Measurements from ENCODE around the gene ZDHHC16. TPM values are rescaled to one million over a fixed set of nuclear protein-coding genes. Genes with fewer than 3 reads are reported as not detected.
"Not testable (repeated sequence)": the region's sequence is repeated elsewhere in the genome, so short reads cannot be mapped to it uniquely, and the experiment has no call there.

The ZDHHC16 gene
- polyA plus RNA-seq (2012; ENCODE audit: missing spikeins) = 21.8 TPM

GRCh38 chr10:97445722-97446639 lies at the start of gene ZDHHC16, which contains the start of gene EXOSC1:
ZDHHC16 (plus strand) TSS chr10:97446175; CDS start chr10:97451676, 5,501 bp downstream.
EXOSC1 (minus strand) TSS chr10:97446006; CDS start chr10:97445985, 21 bp downstream.
- TF ChIP-seq POLR2A (IDR thresholded peaks at IDR 0.05; ENCODE audit: low read depth, low read length) (peak; percentile 78), TAF1 (IDR thresholded peaks at IDR 0.05; ENCODE audit: borderline replicate concordance, low read depth, low read length) (peak; percentile 68), POLR2AphosphoS5 (IDR thresholded peaks at IDR 0.05; ENCODE audit: low read depth, low read length) (peak; percentile 85)
- DNase-seq (ENCODE audit: insufficient read length) (peak; percentile 96), FAIRE-seq (peak; percentile 99)

GRCh38 chr10:97399843-97400545 lies 46.0 kb upstream of the ZDHHC16 start:
- DNase-seq (ENCODE audit: insufficient read length) (no peak), FAIRE-seq (peak; percentile 40)
- TF ChIP-seq TAF1 (IDR thresholded peaks at IDR 0.05; ENCODE audit: borderline replicate concordance, low read depth, low read length) = no peak
- TF ChIP-seq POLR2A (IDR thresholded peaks at IDR 0.05; ENCODE audit: low read depth, low read length) = no peak
- TF ChIP-seq POLR2AphosphoS5 (IDR thresholded peaks at IDR 0.05; ENCODE audit: low read depth, low read length) = no peak

- FAIRE-seq (peak; percentile 99), DNase-seq (ENCODE audit: insufficient read length) (peak; percentile 94)
- TF ChIP-seq TAF1 (IDR thresholded peaks at IDR 0.05; ENCODE audit: borderline replicate concordance, low read depth, low read length) (peak; percentile 45; the same call in 1 of the 2 replicates), POLR2AphosphoS5 (IDR thresholded peaks at IDR 0.05; ENCODE audit: low read depth, low read length) (peak; percentile 74), POLR2A (IDR thresholded peaks at IDR 0.05; ENCODE audit: low read depth, low read length) (peak; percentile 75)
These were observed 45.1 kb upstream of the ZDHHC16 start, which contains the start of gene RRP12 for GRCh38 chr10:97400665-97401454. RRP12 (minus strand) TSS chr10:97401340; CDS start chr10:97401231, 109 bp downstream.

- FAIRE-seq = no peak
- no peak for TF ChIP-seq POLR2AphosphoS5 (IDR thresholded peaks at IDR 0.05; ENCODE audit: low read depth, low read length)
- TF ChIP-seq POLR2A (IDR thresholded peaks at IDR 0.05; ENCODE audit: low read depth, low read length) = no peak
- no peak for TF ChIP-seq TAF1 (IDR thresholded peaks at IDR 0.05; ENCODE audit: borderline replicate concordance, low read depth, low read length)
- no peak for DNase-seq (ENCODE audit: insufficient read length)
These were observed 44.5 kb upstream of the ZDHHC16 start for GRCh38 chr10:97401455-97401919.

- DNase-seq (ENCODE audit: insufficient read length) (no peak), FAIRE-seq (no peak)
- no peak for TF ChIP-seq POLR2A (IDR thresholded peaks at IDR 0.05; ENCODE audit: low read depth, low read length)
- no peak for TF ChIP-seq TAF1 (IDR thresholded peaks at IDR 0.05; ENCODE audit: borderline replicate concordance, low read depth, low read length)
- no peak for TF ChIP-seq POLR2AphosphoS5 (IDR thresholded peaks at IDR 0.05; ENCODE audit: low read depth, low read length)
These were observed 41.9 kb upstream of the ZDHHC16 start for GRCh38 chr10:97404044-97404443.

- no peak for DNase-seq (ENCODE audit: insufficient read length)
- TF ChIP-seq TAF1 (IDR thresholded peaks at IDR 0.05; ENCODE audit: borderline replicate concordance, low read depth, low read length) = no peak
- no peak for TF ChIP-seq POLR2AphosphoS5 (IDR thresholded peaks at IDR 0.05; ENCODE audit: low read depth, low read length)
- TF ChIP-seq POLR2A (IDR thresholded peaks at IDR 0.05; ENCODE audit: low read depth, low read length) = no peak
- no peak for FAIRE-seq
These were observed 39.9 kb upstream of the ZDHHC16 start for GRCh38 chr10:97406064-97406463.

- FAIRE-seq = not testable (repeated sequence)
These were observed 39.5 kb upstream of the ZDHHC16 start for GRCh38 chr10:97406483-97406882.

GRCh38 chr10:97407211-97407951 lies 38.6 kb upstream of the ZDHHC16 start:
- FAIRE-seq = peak; percentile 93
- no peak for TF ChIP-seq TAF1 (IDR thresholded peaks at IDR 0.05; ENCODE audit: borderline replicate concordance, low read depth, low read length)
- TF ChIP-seq POLR2A (IDR thresholded peaks at IDR 0.05; ENCODE audit: low read depth, low read length) = no peak
- no peak for TF ChIP-seq POLR2AphosphoS5 (IDR thresholded peaks at IDR 0.05; ENCODE audit: low read depth, low read length)

More at GRCh38 chr10:97406483-97406882, 39.5 kb upstream of the ZDHHC16 start:
- DNase-seq (ENCODE audit: insufficient read length) = not testable (repeated sequence)

GRCh38 chr10:97407952-97408248 lies 38.1 kb upstream of the ZDHHC16 start:
- TF ChIP-seq TAF1 (IDR thresholded peaks at IDR 0.05; ENCODE audit: borderline replicate concordance, low read depth, low read length) (no peak), POLR2A (IDR thresholded peaks at IDR 0.05; ENCODE audit: low read depth, low read length) (no peak), POLR2AphosphoS5 (IDR thresholded peaks at IDR 0.05; ENCODE audit: low read depth, low read length) (no peak)
- DNase-seq (ENCODE audit: insufficient read length) = no peak

More at GRCh38 chr10:97407211-97407951, 38.6 kb upstream of the ZDHHC16 start:
- peak; percentile 65 for DNase-seq (ENCODE audit: insufficient read length)

GRCh38 chr10:97408496-97408992 lies 37.4 kb upstream of the ZDHHC16 start:
- FAIRE-seq = no peak
- TF ChIP-seq POLR2A (IDR thresholded peaks at IDR 0.05; ENCODE audit: low read depth, low read length) = no peak
- no peak for TF ChIP-seq TAF1 (IDR thresholded peaks at IDR 0.05; ENCODE audit: borderline replicate concordance, low read depth, low read length)
- TF ChIP-seq POLR2AphosphoS5 (IDR thresholded peaks at IDR 0.05; ENCODE audit: low read depth, low read length) = no peak
- no peak for DNase-seq (ENCODE audit: insufficient read length)

More at GRCh38 chr10:97407952-97408248, 38.1 kb upstream of the ZDHHC16 start:
- no peak for FAIRE-seq
